ENCODE data around the gene TAOK1.

Gene TAOK1

GRCh38 chr17:29578626-29579485 is 188.7 kb downstream of the TAOK1 start:
- H3K4me1 ChIP-seq (ENCODE audit: control insufficient read depth, insufficient read depth, low read length, poor library complexity, severe bottlenecking): peaks cover 6% of the 10 kb centered on the region
- no peak overlapping the region for H3K4me3 ChIP-seq (ENCODE audit: insufficient read depth, low read depth, low read length, poor library complexity, severe bottlenecking)
- DNase-seq: no peak
- no peaks in the 10 kb centered on the region for H3K27me3 ChIP-seq (replicated peaks; ENCODE audit: control insufficient read depth, insufficient read depth, low read length, poor library complexity, severe bottlenecking)
- H3K9me3 ChIP-seq (ENCODE audit: control insufficient read depth, low read length): no peaks in the 10 kb centered on the region
- no peak overlapping the region for H3K27ac ChIP-seq (ENCODE audit: insufficient read depth, low read length, poor library complexity, severe bottlenecking)
- H3K36me3 ChIP-seq (ENCODE audit: control insufficient read depth, insufficient read depth, low read length): peaks cover 61% of the 10 kb centered on the region

DNA sequence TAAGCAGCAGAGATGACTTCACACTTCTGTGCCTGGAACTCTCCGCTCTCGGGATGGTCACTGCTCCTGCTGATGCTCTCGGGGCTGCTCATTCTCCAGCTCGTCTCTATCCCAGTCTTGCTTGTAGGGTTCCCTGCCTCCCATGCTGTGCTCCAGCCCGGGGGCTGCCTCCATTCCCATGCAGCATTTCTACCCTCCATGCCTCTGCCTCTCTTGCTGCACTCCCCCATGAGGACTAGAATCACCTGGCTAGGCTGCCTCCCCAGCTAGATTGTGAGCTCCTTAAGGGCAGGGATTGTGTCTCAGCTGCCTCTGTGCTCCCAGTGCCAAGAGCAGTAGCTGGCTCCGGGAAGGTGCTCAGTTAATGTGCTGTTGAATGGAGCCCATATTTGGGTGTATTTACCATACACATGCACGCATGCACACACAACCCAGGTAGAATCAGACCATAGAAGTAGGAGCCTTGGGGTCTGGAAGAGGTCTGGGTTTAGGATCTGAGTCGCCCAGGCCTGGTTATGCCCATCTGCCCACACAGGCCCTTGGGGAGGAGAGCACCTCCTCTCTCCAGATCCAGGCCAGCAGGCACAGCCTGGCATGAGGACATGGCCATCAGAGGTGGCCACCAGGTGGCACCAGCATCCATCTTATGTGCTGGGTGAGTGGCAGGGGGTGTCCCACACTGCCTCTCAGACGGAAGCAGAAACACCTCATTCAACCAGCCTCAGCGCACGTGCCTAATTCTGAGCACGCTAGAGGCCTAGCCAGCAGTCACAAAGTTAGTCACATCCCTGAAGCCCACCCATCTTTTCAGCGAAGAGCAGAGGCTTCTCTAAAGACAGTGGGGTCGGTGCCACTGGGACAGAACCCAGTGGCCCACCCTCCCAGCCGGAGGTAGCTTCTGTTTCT is 190.0 kb downstream of the TAOK1 start:
- DNase-seq: peak; percentile 78 to 83 (median 80)
- no peaks in the 10 kb centered on the region for H3K27me3 ChIP-seq (replicated peaks; ENCODE audit: control insufficient read depth, insufficient read depth, low read length, poor library complexity, severe bottlenecking)
- peaks cover 18% of the 10 kb centered on the region for H3K4me1 ChIP-seq (ENCODE audit: control insufficient read depth, insufficient read depth, low read length, poor library complexity, severe bottlenecking)
- H3K27ac ChIP-seq (ENCODE audit: insufficient read depth, low read length, poor library complexity, severe bottlenecking): peak overlapping the region; percentile 35
- H3K36me3 ChIP-seq (ENCODE audit: control insufficient read depth, insufficient read depth, low read length): peaks cover 48% of the 10 kb centered on the region
- no peak overlapping the region for H3K4me3 ChIP-seq (ENCODE audit: insufficient read depth, low read depth, low read length, poor library complexity, severe bottlenecking)
- no peaks in the 10 kb centered on the region for H3K9me3 ChIP-seq (ENCODE audit: control insufficient read depth, low read length)

DNA sequence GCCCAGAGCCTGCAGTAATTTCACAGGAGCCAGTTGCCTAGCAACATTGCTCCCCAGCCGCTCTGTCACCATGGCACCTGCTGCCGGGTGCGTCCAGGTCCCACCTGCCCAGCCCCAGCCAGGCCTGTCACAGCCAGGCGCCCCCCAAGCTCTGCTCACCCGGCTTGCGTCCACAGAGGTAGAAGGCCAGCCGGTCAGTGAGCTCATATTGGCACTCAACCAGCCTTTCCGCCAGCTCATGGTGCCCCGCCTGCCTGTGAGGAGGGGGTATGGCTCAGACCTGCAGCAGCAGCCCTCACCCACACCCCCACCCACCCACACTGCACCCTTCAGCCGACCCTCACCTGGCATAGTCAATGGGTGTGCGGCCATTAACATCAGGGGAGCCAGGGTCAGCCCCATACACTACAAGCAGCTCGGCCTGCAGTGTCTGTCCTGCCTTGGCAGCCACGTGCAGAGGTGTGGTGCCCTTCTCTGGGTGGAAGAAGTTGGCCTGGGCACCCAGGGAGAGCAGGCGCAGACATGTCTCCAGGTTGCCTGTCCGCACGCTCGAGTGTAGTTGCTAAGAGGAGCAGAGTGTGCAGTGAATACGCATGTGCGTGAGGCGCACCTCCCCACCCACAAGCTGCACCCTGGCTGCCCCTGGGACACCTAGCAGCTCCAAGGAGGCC is 191.6 kb downstream of the TAOK1 start:
- Histone ChIP-seq H3K4me1 (ENCODE audit: control insufficient read depth, insufficient read depth, low read length, poor library complexity, severe bottlenecking) (peaks cover 27% of the 10 kb centered on the region), H3K9me3 (ENCODE audit: control insufficient read depth, low read length) (no peaks in the 10 kb centered on the region), H3K27me3 (replicated peaks; ENCODE audit: control insufficient read depth, insufficient read depth, low read length, poor library complexity, severe bottlenecking) (no peaks in the 10 kb centered on the region), H3K4me3 (ENCODE audit: insufficient read depth, low read depth, low read length, poor library complexity, severe bottlenecking) (no peak overlapping the region), H3K36me3 (ENCODE audit: control insufficient read depth, insufficient read depth, low read length) (peaks cover 34% of the 10 kb centered on the region), H3K27ac (ENCODE audit: insufficient read depth, low read length, poor library complexity, severe bottlenecking) (no peak overlapping the region)
- no peak for DNase-seq

- Histone ChIP-seq H3K4me1 (ENCODE audit: control insufficient read depth, insufficient read depth, low read length, poor library complexity, severe bottlenecking) (peaks cover 27% of the 10 kb centered on the region), H3K27me3 (replicated peaks; ENCODE audit: control insufficient read depth, insufficient read depth, low read length, poor library complexity, severe bottlenecking) (no peaks in the 10 kb centered on the region), H3K9me3 (ENCODE audit: control insufficient read depth, low read length) (no peaks in the 10 kb centered on the region), H3K4me3 (ENCODE audit: insufficient read depth, low read depth, low read length, poor library complexity, severe bottlenecking) (no peak overlapping the region), H3K36me3 (ENCODE audit: control insufficient read depth, insufficient read depth, low read length) (peaks cover 28% of the 10 kb centered on the region), H3K27ac (ENCODE audit: insufficient read depth, low read length, poor library complexity, severe bottlenecking) (no peak overlapping the region)
- DNase-seq: no peak
Observed at GRCh38 chr17:29582254-29582765, 192.1 kb downstream of the TAOK1 start.

- H3K27me3 ChIP-seq (replicated peaks; ENCODE audit: control insufficient read depth, insufficient read depth, low read length, poor library complexity, severe bottlenecking): no peaks in the 10 kb centered on the region
- peaks cover 23% of the 10 kb centered on the region for H3K36me3 ChIP-seq (ENCODE audit: control insufficient read depth, insufficient read depth, low read length)
- no peaks in the 10 kb centered on the region for H3K9me3 ChIP-seq (ENCODE audit: control insufficient read depth, low read length)
- H3K4me3 ChIP-seq (ENCODE audit: insufficient read depth, low read depth, low read length, poor library complexity, severe bottlenecking): no peak overlapping the region
- no peak overlapping the region for H3K27ac ChIP-seq (ENCODE audit: insufficient read depth, low read length, poor library complexity, severe bottlenecking)
- DNase-seq: no peak
- peaks cover 31% of the 10 kb centered on the region for H3K4me1 ChIP-seq (ENCODE audit: control insufficient read depth, insufficient read depth, low read length, poor library complexity, severe bottlenecking)
Observed at GRCh38 chr17:29582772-29583171, 192.6 kb downstream of the TAOK1 start.

DNA sequence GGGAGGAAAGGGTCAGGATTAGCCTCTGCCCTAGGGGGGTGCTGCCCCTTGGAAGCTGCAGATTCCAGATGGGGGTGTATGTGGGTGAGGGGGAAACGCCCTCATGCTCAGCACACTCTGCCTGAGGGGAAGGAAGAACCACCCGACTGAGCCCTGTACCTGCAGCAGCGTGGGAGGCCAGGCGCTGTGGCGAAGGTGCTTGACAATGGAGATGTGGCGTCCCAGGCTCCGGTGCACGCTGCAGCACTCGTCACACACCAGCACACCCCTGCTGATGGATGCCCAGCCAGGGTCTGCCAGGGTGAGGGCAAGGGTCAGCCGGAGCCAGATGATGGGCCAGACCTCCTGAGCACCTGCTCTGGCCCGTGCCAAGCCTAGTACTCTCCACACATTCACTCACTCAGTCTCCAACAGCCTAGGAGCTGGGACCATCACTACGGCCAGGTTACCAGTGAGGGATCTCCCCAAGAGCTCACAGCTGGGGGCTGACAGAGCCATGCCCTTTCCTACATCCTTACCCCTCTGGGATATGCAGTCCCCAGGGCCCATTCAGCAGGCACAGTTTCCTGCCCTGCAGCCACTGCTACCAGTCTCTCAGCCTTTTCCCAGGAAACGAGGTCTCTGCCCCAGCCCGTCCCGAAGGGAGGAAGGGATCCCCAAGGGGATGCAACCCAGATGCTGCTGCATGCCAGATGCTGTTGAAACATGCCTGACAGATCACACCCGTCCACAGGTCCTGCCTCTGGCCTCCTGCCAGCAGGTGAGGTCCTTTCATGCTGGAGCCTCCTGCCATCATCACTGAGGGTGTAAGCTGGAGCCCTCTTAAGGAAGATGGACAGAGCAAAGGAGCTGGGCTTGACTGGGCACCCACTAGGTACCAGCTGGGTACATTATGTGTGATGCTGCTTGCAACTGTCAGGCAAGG is 193.4 kb downstream of the TAOK1 start:
- Histone ChIP-seq H3K27ac (ENCODE audit: insufficient read depth, low read length, poor library complexity, severe bottlenecking) (no peak overlapping the region), H3K4me1 (ENCODE audit: control insufficient read depth, insufficient read depth, low read length, poor library complexity, severe bottlenecking) (peaks cover 39% of the 10 kb centered on the region), H3K36me3 (ENCODE audit: control insufficient read depth, insufficient read depth, low read length) (peaks cover 16% of the 10 kb centered on the region), H3K4me3 (ENCODE audit: insufficient read depth, low read depth, low read length, poor library complexity, severe bottlenecking) (no peak overlapping the region), H3K9me3 (ENCODE audit: control insufficient read depth, low read length) (no peaks in the 10 kb centered on the region), H3K27me3 (replicated peaks; ENCODE audit: control insufficient read depth, insufficient read depth, low read length, poor library complexity, severe bottlenecking) (no peaks in the 10 kb centered on the region)
- no peak for DNase-seq

- peak overlapping the region; percentile 45 for H3K27ac ChIP-seq (ENCODE audit: insufficient read depth, low read length, poor library complexity, severe bottlenecking)
- DNase-seq: no peak
- peaks cover 13% of the 10 kb centered on the region for H3K36me3 ChIP-seq (ENCODE audit: control insufficient read depth, insufficient read depth, low read length)
- H3K4me1 ChIP-seq (ENCODE audit: control insufficient read depth, insufficient read depth, low read length, poor library complexity, severe bottlenecking): peaks cover 41% of the 10 kb centered on the region
- H3K9me3 ChIP-seq (ENCODE audit: control insufficient read depth, low read length): no peaks in the 10 kb centered on the region
- H3K4me3 ChIP-seq (ENCODE audit: insufficient read depth, low read depth, low read length, poor library complexity, severe bottlenecking): no peak overlapping the region
- no peaks in the 10 kb centered on the region for H3K27me3 ChIP-seq (replicated peaks; ENCODE audit: control insufficient read depth, insufficient read depth, low read length, poor library complexity, severe bottlenecking)
Observed at GRCh38 chr17:29584452-29585079, 194.4 kb downstream of the TAOK1 start.

GRCh38 chr17:29585080-29585751 is 195.1 kb downstream of the TAOK1 start:
- peaks cover 45% of the 10 kb centered on the region for H3K4me1 ChIP-seq (ENCODE audit: control insufficient read depth, insufficient read depth, low read length, poor library complexity, severe bottlenecking)
- H3K9me3 ChIP-seq (ENCODE audit: control insufficient read depth, low read length): no peaks in the 10 kb centered on the region
- H3K27me3 ChIP-seq (replicated peaks; ENCODE audit: control insufficient read depth, insufficient read depth, low read length, poor library complexity, severe bottlenecking): no peaks in the 10 kb centered on the region
- peak overlapping the region; percentile 45 for H3K27ac ChIP-seq (ENCODE audit: insufficient read depth, low read length, poor library complexity, severe bottlenecking)
- peaks cover 13% of the 10 kb centered on the region for H3K36me3 ChIP-seq (ENCODE audit: control insufficient read depth, insufficient read depth, low read length)
- DNase-seq: peak in 2 of 3 donors; percentile 15 to 26
- H3K4me3 ChIP-seq (ENCODE audit: insufficient read depth, low read depth, low read length, poor library complexity, severe bottlenecking): no peak overlapping the region
